Mucosa of descending colon (tissue), 3 donors: Measurements from ENCODE around the gene SPDYE4. TPM values are rescaled to one million over a fixed set of nuclear protein-coding genes. Genes with fewer than 3 reads are reported as not detected.

Experiments
- ATAC-seq: fragments of 200-7000 bp; cut with Tn5 transposase; one replicate; pipeline ENCODE4 v1.9.1; 2020; ENCODE audit warnings: mild to moderate bottlenecking, moderate library complexity
- DNase-seq, 3 donors: peaks; one replicate each; pipeline ENCODE4 v3.0.0-alpha.2; 2020
- H3K36me3 ChIP-seq: fragments of 200-600 bp; one replicate; pipeline ENCODE4 v1.8.0; 2021; ENCODE audit warnings: low read depth, mild to moderate bottlenecking
- H3K4me1 ChIP-seq: fragments of 200-600 bp; one replicate; pipeline ENCODE4 v1.8.0; 2021; ENCODE audit warnings: low read depth, mild to moderate bottlenecking
- H3K4me3 ChIP-seq: fragments of 200-600 bp; one replicate; pipeline ENCODE4 v1.8.0; 2021; ENCODE audit warnings: mild to moderate bottlenecking
- H3K9me3 ChIP-seq: fragments of 200-600 bp; one replicate; pipeline ENCODE4 v1.8.0; 2021; ENCODE audit warnings: mild to moderate bottlenecking
- CTCF ChIP-seq: fragments of 200-600 bp; IDR thresholded peaks from one replicate; pipeline ENCODE4 v1.8.0; 2022; ENCODE audit warnings: antibody characterized with exemption, mild to moderate bottlenecking
- intact Hi-C, 2 donors: fragments of 100-400 bp; cut with DNase I in 1 of 2; cut with micrococcal nuclease in 1 of 2; formaldehyde crosslinking; loops; one replicate each; pipeline versions ENCODE4 v1.11.0 to v1.11.1; 2022; cut with DNase I, micrococcal nuclease
- total RNA-seq, 3 donors: library from RNA; stranded (reverse); fragmentation: NEBNext Ultra II Directional in 2 of 3; extraction: Animal tissue kit (Norgen Biotek cat#: 25700) in 2 of 3; gene quantifications; one replicate each; pipeline versions ENCODE4 v1.2.1 to v1.2.4, GENCODE V29; 2021 to 2023
- donor health status: DM: no; HTN: no; CAD: no; lungs with moderate emphysema.
- donor health status: DM: no; HTN: no; CAD: no.
- donor health status: DM: no; HTN: yes; CAD: no.

SPDYE4 gene
- total RNA-seq, 3 donors from 2014 or later: not detected

- no peak for TF ChIP-seq CTCF
- no peaks in the 10 kb centered on the region for H3K36me3 ChIP-seq
- no peaks in the 10 kb centered on the region for H3K9me3 ChIP-seq
- ATAC-seq (no peak), DNase-seq (no peak)
- H3K4me3 ChIP-seq: no peak overlapping the region
- no peaks in the 10 kb centered on the region for H3K4me1 ChIP-seq
- intact Hi-C loops: no loop called here
These were observed 29.4 kb downstream of the SPDYE4 start for GRCh38 chr17:8728971-8729370.

GRCh38 chr17:8728251-8728938 lies 30.0 kb downstream of the SPDYE4 start:
- Histone ChIP-seq H3K36me3 (no peaks in the 10 kb centered on the region), H3K4me3 (no peak overlapping the region), H3K9me3 (no peaks in the 10 kb centered on the region), H3K4me1 (no peaks in the 10 kb centered on the region)
- TF ChIP-seq CTCF: no peak
- DNase-seq: no peak
- intact Hi-C loops: no loop called here
- ATAC-seq: no peak

GRCh38 chr17:8726941-8727555 lies 31.3 kb downstream of the SPDYE4 start:
- no peak for ATAC-seq
- intact Hi-C loops: no loop called here

GRCh38 chr17:8725881-8726876 lies 32.2 kb downstream of the SPDYE4 start:
- intact Hi-C loops: no loop called here
- Histone ChIP-seq H3K9me3 (no peaks in the 10 kb centered on the region), H3K4me1 (no peaks in the 10 kb centered on the region), H3K36me3 (no peaks in the 10 kb centered on the region), H3K4me3 (no peak overlapping the region)
- no peak for TF ChIP-seq CTCF
- ATAC-seq (no peak), DNase-seq (no peak)

More at GRCh38 chr17:8726941-8727555, 31.3 kb downstream of the SPDYE4 start:
- H3K4me3 ChIP-seq: no peak overlapping the region
- H3K9me3 ChIP-seq: no peaks in the 10 kb centered on the region
- no peaks in the 10 kb centered on the region for H3K4me1 ChIP-seq
- no peaks in the 10 kb centered on the region for H3K36me3 ChIP-seq
- TF ChIP-seq CTCF: no peak
- DNase-seq: no peak

- H3K9me3 ChIP-seq: no peaks in the 10 kb centered on the region
- ATAC-seq (no peak), DNase-seq (no peak)
- intact Hi-C loops: no loop called here
- H3K4me3 ChIP-seq: no peak overlapping the region
- H3K4me1 ChIP-seq: no peaks in the 10 kb centered on the region
- no peaks in the 10 kb centered on the region for H3K36me3 ChIP-seq
- no peak for TF ChIP-seq CTCF
These were observed 33.9 kb downstream of the SPDYE4 start for GRCh38 chr17:8724451-8724850.
